ENCODE data around the gene BIK.
A peak's percentile ranks its signal among the peaks of the same experiment; 100 is the strongest.
"Not testable (repeated sequence)": the region's sequence is repeated elsewhere in the genome, so short reads cannot be mapped to it uniquely, and the experiment has no call there.

The BIK gene

DNA sequence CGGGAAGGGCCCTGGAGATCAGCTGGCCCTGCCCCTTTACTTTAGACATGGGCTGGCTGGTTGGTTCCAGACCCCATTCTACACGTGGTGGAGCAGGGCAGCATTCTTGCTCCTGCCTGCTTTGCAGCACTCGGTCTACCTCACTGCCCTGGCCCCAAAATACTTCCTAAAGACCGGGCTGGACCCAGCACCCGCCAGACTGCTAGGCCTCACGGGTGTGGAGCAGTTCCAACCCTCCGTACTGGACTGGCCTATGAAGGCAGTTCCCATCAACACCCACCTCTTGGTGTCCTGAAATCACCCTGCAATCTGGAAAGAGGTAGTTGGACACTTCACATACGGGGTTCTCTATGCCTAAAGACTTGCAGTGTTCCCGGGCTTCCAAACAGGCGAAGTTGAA, 26.3 kb downstream of the BIK start:
- no peak overlapping the region for H3K4me3 ChIP-seq (ENCODE audit: low read depth, low read length)
- no peaks in the 10 kb centered on the region for H3K27me3 ChIP-seq (ENCODE audit: control insufficient read depth, insufficient read depth, low read length)
- H3K27ac ChIP-seq (ENCODE audit: low read depth, low read length), result no peak overlapping the region
- H3K4me1 ChIP-seq (ENCODE audit: control insufficient read depth, insufficient read depth, low read length), result no peaks in the 10 kb centered on the region
- no peak overlapping the region for H3K9ac ChIP-seq (ENCODE audit: low read depth, low read length)
- no peaks in the 10 kb centered on the region for H3K9me3 ChIP-seq (ENCODE audit: control insufficient read depth, insufficient read depth, low read length)
- peaks cover 88% of the 10 kb centered on the region for H3K36me3 ChIP-seq (ENCODE audit: control insufficient read depth, insufficient read depth, low read length)

- Histone ChIP-seq H3K27ac (ENCODE audit: low read depth, low read length) (peak within 1 kb of the TSS; percentile 70), H3K9me3 (ENCODE audit: control insufficient read depth, insufficient read depth, low read length) (no peaks in the 10 kb centered on the region), H3K27me3 (ENCODE audit: control insufficient read depth, insufficient read depth, low read length) (no peaks in the 10 kb centered on the region), H3K36me3 (ENCODE audit: control insufficient read depth, insufficient read depth, low read length) (peaks cover 34% of the 10 kb centered on the region), H3K9ac (ENCODE audit: low read depth, low read length) (peak within 1 kb of the TSS; percentile 53; the same call in 1 of the 2 replicates), H3K4me1 (ENCODE audit: control insufficient read depth, insufficient read depth, low read length) (no peaks in the 10 kb centered on the region), H3K4me3 (ENCODE audit: low read depth, low read length) (peak within 1 kb of the TSS; percentile 88)
These were observed 32.5 kb downstream of the BIK start, which contains the start of gene MCAT for GRCh38 chr22:43142880-43143562. MCAT (minus strand) TSS chr22:43143398; CDS start chr22:43143348, 50 bp downstream.

DNA sequence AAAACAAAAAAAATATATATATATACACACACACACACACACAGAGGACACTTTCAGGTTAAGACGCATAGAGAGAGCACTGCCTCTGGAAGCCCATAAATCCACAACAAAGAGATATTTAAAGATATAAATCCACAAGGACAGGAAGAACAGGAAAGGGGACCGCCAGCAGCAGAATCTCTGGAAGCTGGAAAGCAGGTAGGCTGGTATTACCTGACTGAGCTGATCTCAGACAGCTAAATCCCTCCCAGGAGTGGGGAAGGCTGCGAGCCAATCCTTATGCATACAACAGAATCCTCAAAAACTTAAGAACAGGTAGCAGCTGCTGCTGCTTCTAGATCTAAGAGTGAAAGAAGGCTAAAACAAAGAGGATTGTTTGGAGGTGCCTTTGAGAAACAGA, 34.4 kb downstream of the BIK start:
- H3K4me3 ChIP-seq (ENCODE audit: low read depth, low read length), result no peak overlapping the region
- no peak overlapping the region for H3K9ac ChIP-seq (ENCODE audit: low read depth, low read length)
- peaks cover 14% of the 10 kb centered on the region for H3K36me3 ChIP-seq (ENCODE audit: control insufficient read depth, insufficient read depth, low read length)
- H3K27ac ChIP-seq (ENCODE audit: low read depth, low read length), result no peak overlapping the region
- no peaks in the 10 kb centered on the region for H3K4me1 ChIP-seq (ENCODE audit: control insufficient read depth, insufficient read depth, low read length)
- no peaks in the 10 kb centered on the region for H3K9me3 ChIP-seq (ENCODE audit: control insufficient read depth, insufficient read depth, low read length)
- H3K27me3 ChIP-seq (ENCODE audit: control insufficient read depth, insufficient read depth, low read length), result no peaks in the 10 kb centered on the region

GRCh38 chr22:43145371-43145770, 34.8 kb downstream of the BIK start:
- H3K27me3 ChIP-seq (ENCODE audit: control insufficient read depth, insufficient read depth, low read length); H3K4me3 ChIP-seq (ENCODE audit: low read depth, low read length); H3K9ac ChIP-seq (ENCODE audit: low read depth, low read length); H3K27ac ChIP-seq (ENCODE audit: low read depth, low read length); H3K4me1 ChIP-seq (ENCODE audit: control insufficient read depth, insufficient read depth, low read length); H3K9me3 ChIP-seq (ENCODE audit: control insufficient read depth, insufficient read depth, low read length): not testable (repeated sequence)
- H3K36me3 ChIP-seq (ENCODE audit: control insufficient read depth, insufficient read depth, low read length), result peaks cover 10% of the 10 kb centered on the region

DNA sequence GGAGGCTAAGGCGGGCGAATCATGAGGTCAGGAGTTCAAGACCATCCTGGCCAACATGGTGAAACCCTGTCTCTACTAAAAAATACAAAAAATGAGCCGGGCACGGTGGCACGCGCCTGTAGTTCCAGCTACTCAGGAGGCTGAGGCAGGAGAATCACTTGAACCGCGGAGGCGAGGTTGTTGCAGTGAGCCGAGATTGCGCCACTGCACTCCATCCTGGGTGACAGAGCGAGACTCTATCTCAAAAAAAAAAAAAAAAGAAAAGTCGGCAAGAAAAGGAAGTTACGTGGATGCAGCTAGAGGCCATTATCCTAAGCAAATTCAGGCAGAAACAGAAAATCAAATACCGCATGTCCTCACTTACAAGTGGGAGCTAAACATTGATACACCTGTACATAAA, 35.8 kb downstream of the BIK start:
- not testable (repeated sequence) for H3K4me3 ChIP-seq (ENCODE audit: low read depth, low read length)

DNA sequence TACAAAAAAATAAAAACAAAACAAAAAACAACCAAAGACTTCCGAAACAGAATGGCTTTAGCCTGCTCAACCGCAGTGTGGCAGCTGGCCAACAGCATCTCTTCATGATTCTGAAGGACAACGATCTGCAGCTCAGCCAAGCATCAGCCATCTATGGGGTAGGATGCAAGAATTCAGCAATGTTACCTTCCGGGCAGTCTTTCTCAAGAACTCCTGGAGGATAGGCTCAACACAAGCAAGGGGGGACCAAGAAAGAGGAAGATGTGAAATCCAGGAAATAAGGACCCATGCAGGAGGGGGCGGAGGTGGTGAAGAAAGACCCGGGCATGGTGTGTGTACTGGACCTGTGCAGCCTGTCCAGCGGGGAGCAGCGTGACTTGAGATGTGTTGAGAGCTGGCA, 37.3 kb downstream of the BIK start:
- Histone ChIP-seq H3K27me3 (ENCODE audit: control insufficient read depth, insufficient read depth, low read length) (peaks cover 8% of the 10 kb centered on the region; the same call in 1 of the 2 replicates), H3K27ac (ENCODE audit: low read depth, low read length) (no peak overlapping the region), H3K9ac (ENCODE audit: low read depth, low read length) (no peak overlapping the region), H3K4me3 (ENCODE audit: low read depth, low read length) (no peak overlapping the region), H3K4me1 (ENCODE audit: control insufficient read depth, insufficient read depth, low read length) (peaks cover 7% of the 10 kb centered on the region; the same call in 1 of the 2 replicates), H3K9me3 (ENCODE audit: control insufficient read depth, insufficient read depth, low read length) (no peaks in the 10 kb centered on the region), H3K36me3 (ENCODE audit: control insufficient read depth, insufficient read depth, low read length) (no peaks in the 10 kb centered on the region)

More for the DNA sequence above, 35.8 kb downstream of the BIK start:
- not testable (repeated sequence) for H3K27ac ChIP-seq (ENCODE audit: low read depth, low read length); H3K36me3 ChIP-seq (ENCODE audit: control insufficient read depth, insufficient read depth, low read length); H3K9ac ChIP-seq (ENCODE audit: low read depth, low read length); H3K9me3 ChIP-seq (ENCODE audit: control insufficient read depth, insufficient read depth, low read length); H3K27me3 ChIP-seq (ENCODE audit: control insufficient read depth, insufficient read depth, low read length); H3K4me1 ChIP-seq (ENCODE audit: control insufficient read depth, insufficient read depth, low read length)

DNA sequence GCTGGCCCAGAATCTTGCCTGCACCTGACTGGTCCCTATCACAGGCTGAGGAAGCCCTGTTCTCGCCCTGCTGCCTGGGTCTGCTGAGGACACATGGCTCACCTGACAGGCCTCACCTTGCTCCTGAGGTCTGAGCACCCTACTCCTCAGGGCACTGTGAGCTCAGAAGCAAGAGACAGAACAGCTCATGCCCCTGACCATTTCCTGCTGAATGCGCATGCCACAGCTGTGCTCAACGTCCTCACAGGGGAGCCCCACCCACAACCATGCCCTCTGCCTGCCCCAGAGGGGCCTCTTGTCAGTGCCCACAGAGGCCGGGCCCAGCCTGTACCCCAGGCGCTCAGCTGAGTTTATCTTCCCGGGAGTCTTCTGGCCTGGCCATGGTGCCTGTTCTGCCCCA, 38.0 kb downstream of the BIK start:
- Histone ChIP-seq H3K27ac (ENCODE audit: low read depth, low read length) (no peak overlapping the region), H3K9ac (ENCODE audit: low read depth, low read length) (no peak overlapping the region), H3K36me3 (ENCODE audit: control insufficient read depth, insufficient read depth, low read length) (no peaks in the 10 kb centered on the region), H3K9me3 (ENCODE audit: control insufficient read depth, insufficient read depth, low read length) (no peaks in the 10 kb centered on the region), H3K4me3 (ENCODE audit: low read depth, low read length) (no peak overlapping the region), H3K4me1 (ENCODE audit: control insufficient read depth, insufficient read depth, low read length) (peaks cover 7% of the 10 kb centered on the region; the same call in 1 of the 2 replicates), H3K27me3 (ENCODE audit: control insufficient read depth, insufficient read depth, low read length) (peaks cover 8% of the 10 kb centered on the region; the same call in 1 of the 2 replicates)

- H3K27me3 ChIP-seq (ENCODE audit: control insufficient read depth, insufficient read depth, low read length), result peaks cover 8% of the 10 kb centered on the region; the same call in 1 of the 2 replicates
- no peaks in the 10 kb centered on the region for H3K36me3 ChIP-seq (ENCODE audit: control insufficient read depth, insufficient read depth, low read length)
- no peaks in the 10 kb centered on the region for H3K9me3 ChIP-seq (ENCODE audit: control insufficient read depth, insufficient read depth, low read length)
- no peak overlapping the region for H3K9ac ChIP-seq (ENCODE audit: low read depth, low read length)
- peak overlapping the region; percentile 54 for H3K4me3 ChIP-seq (ENCODE audit: low read depth, low read length)
- H3K27ac ChIP-seq (ENCODE audit: low read depth, low read length), result no peak overlapping the region
- H3K4me1 ChIP-seq (ENCODE audit: control insufficient read depth, insufficient read depth, low read length), result peaks cover 7% of the 10 kb centered on the region; the same call in 1 of the 2 replicates
These were observed 40.2 kb downstream of the BIK start for GRCh38 chr22:43150731-43151206.

DNA sequence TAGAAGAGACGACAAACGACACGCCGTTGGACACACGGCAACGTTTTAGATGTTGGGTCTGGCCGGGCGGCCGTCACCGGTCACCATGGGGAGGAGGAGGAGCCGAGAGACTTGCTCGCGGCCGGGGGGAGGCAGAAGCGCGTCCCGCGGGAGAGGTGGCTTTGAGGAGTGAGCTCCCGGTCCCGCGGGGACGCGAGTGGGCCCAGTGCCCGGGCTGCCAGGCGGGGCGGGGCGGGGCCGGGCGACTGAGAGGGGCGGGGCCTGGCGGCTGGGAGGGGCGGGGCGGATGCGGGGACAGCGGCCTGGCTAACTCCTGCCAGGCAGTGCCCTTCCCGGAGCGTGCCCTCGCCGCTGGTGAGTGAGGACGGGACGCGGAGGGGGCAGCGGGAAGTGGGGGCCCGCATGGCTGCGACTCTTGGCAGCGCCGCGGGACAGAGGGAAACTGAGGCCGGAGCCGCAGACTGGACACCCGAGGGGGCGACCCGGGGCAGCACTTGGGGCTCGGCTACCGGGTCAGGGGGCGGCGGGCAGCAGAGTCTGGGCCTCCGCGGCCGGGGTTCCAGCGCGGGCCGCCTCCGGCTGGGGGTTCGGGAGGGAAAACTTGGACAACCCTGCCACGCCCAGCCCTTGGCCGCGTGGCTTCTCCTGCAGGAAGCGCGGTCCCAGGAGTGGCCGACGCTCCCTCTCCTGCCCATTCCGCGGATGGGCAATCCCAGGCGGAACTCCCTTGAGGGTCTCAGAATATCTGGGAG, 40.9 kb downstream of the BIK start, which contains the start of gene TSPO:
Gene TSPO (plus strand): TSS at position 309 of the 752 bp plus-strand sequence. CDS start 7,680 bp downstream, outside the sequence.
- no peaks in the 10 kb centered on the region for H3K36me3 ChIP-seq (ENCODE audit: control insufficient read depth, insufficient read depth, low read length)
- H3K9ac ChIP-seq (ENCODE audit: low read depth, low read length), result no peak within 1 kb of the TSS
- H3K4me3 ChIP-seq (ENCODE audit: low read depth, low read length), result peak within 1 kb of the TSS; percentile 59
- H3K27me3 ChIP-seq (ENCODE audit: control insufficient read depth, insufficient read depth, low read length), result peaks cover 8% of the 10 kb centered on the region; the same call in 1 of the 2 replicates
- H3K9me3 ChIP-seq (ENCODE audit: control insufficient read depth, insufficient read depth, low read length), result no peaks in the 10 kb centered on the region
- no peak within 1 kb of the TSS for H3K27ac ChIP-seq (ENCODE audit: low read depth, low read length)
- peaks cover 7% of the 10 kb centered on the region; the same call in 1 of the 2 replicates for H3K4me1 ChIP-seq (ENCODE audit: control insufficient read depth, insufficient read depth, low read length)

DNA sequence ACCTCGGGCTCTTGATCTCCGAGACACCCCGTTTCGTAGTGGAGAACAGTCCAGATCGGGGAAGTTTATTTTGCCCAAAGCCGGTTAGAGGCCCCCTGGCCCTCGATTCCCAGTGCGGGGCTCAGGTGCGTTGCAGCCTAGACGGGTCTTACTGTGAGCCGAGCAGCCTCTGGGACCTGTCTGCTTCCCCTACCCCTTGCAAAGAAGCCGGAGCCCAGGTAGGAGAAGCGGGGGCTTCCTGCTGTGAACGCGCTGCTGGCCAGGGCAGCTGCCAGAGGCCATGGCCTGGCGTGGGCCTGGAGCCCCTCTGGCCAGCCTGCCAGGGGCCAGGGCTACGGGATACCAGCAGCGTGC, 41.4 kb downstream of the BIK start:
- H3K4me3 ChIP-seq (ENCODE audit: low read depth, low read length), result peak overlapping the region; percentile 59; the same call in 1 of the 2 replicates
- peaks cover 7% of the 10 kb centered on the region; the same call in 1 of the 2 replicates for H3K4me1 ChIP-seq (ENCODE audit: control insufficient read depth, insufficient read depth, low read length)
- peaks cover 8% of the 10 kb centered on the region; the same call in 1 of the 2 replicates for H3K27me3 ChIP-seq (ENCODE audit: control insufficient read depth, insufficient read depth, low read length)
- H3K36me3 ChIP-seq (ENCODE audit: control insufficient read depth, insufficient read depth, low read length), result no peaks in the 10 kb centered on the region
- H3K27ac ChIP-seq (ENCODE audit: low read depth, low read length), result no peak overlapping the region
- no peaks in the 10 kb centered on the region for H3K9me3 ChIP-seq (ENCODE audit: control insufficient read depth, insufficient read depth, low read length)
- H3K9ac ChIP-seq (ENCODE audit: low read depth, low read length), result no peak overlapping the region

Measured in HUES48 (cell line).